ENCODE results near the gene RGS5.

- TF ChIP-seq ARNTL (CRISPR knock-in tag; IDR thresholded peaks at IDR 0.05; ENCODE audit: borderline replicate concordance, low read depth) (no peak), CSRNP3 (CRISPR knock-in tag; IDR thresholded peaks at IDR 0.05) (no peak), ISL1 (CRISPR knock-in tag; IDR thresholded peaks at IDR 0.05) (no peak), ZNF565 (CRISPR knock-in tag; conservative IDR thresholded peaks at IDR 0.05; ENCODE audit: low read depth) (no peak), ZFP3 (CRISPR knock-in tag; IDR thresholded peaks at IDR 0.05) (no peak), PATZ1 (CRISPR knock-in tag; IDR thresholded peaks at IDR 0.05; ENCODE audit: borderline replicate concordance) (no peak), PPARA (CRISPR knock-in tag; IDR thresholded peaks at IDR 0.05; ENCODE audit: borderline replicate concordance) (no peak), ZFP30 (CRISPR knock-in tag; IDR thresholded peaks at IDR 0.05) (no peak), GLIS3 (CRISPR knock-in tag; IDR thresholded peaks at IDR 0.05) (no peak)
Measured at GRCh38 chr1:163107655-163108054, 95.1 kb downstream of the RGS5 start.

All from SK-N-SH treated with all-trans-retinoic acid at 6 μM for 48 hours (cell line).